Measurements from ENCODE around the gene MAML2. TPM values are rescaled to one million over a fixed set of nuclear protein-coding genes. Genes with fewer than 3 reads are reported as not detected.

The MAML2 gene
- total RNA-seq, 1 experiment from 2014 or later: 2.7 TPM

- Histone ChIP-seq H3K4me1 (ENCODE audit: insufficient read depth, low read length) (no peaks in the 10 kb centered on the region; the same call in 1 of the 2 replicates), H2BK120ac (ENCODE audit: low read depth, low read length, poor library complexity, severe bottlenecking) (no peak overlapping the region), H4K20me1 (ENCODE audit: control insufficient read depth, insufficient read depth, insufficient read length) (no peaks in the 10 kb centered on the region), H2BK20ac (ENCODE audit: low read depth, low read length, poor library complexity, severe bottlenecking) (no peak overlapping the region), H4K91ac (ENCODE audit: insufficient read length, low read depth, low read length) (no peak overlapping the region), H3K18ac (ENCODE audit: insufficient read length, low read depth, low read length) (no peak overlapping the region), H3K9ac (ENCODE audit: extremely low read depth, insufficient read length, low read length) (no peak overlapping the region), H3K9me3 (ENCODE audit: control insufficient read depth, low read depth, low read length) (no peaks in the 10 kb centered on the region), H3K27me3 (ENCODE audit: insufficient read depth, low read length) (no peaks in the 10 kb centered on the region), H3K79me2 (ENCODE audit: insufficient read depth, low read length) (no peaks in the 10 kb centered on the region), H3K23me2 (ENCODE audit: insufficient read length, low read depth, low read length, poor library complexity, severe bottlenecking) (no peaks in the 10 kb centered on the region), H3K27ac (ENCODE audit: insufficient read length, low read depth, low read length) (no peak overlapping the region), H3K4ac (ENCODE audit: low read depth, low read length) (no peak overlapping the region), H3K14ac (ENCODE audit: insufficient read depth, low read length) (no peak overlapping the region), H4K5ac (ENCODE audit: insufficient read length, low read depth, low read length) (no peak overlapping the region), H4K8ac (replicated peaks; ENCODE audit: insufficient read length, low read depth, low read length) (no peak overlapping the region), H3K23ac (ENCODE audit: insufficient read length, low read depth, low read length) (no peak overlapping the region), H2BK15ac (ENCODE audit: low read depth, low read length) (no peak overlapping the region), H3K4me2 (ENCODE audit: insufficient read depth, insufficient read length, low read length) (no peak overlapping the region), H3K79me1 (ENCODE audit: insufficient read depth, low read depth, low read length, poor library complexity, severe bottlenecking) (no peaks in the 10 kb centered on the region), H2BK5ac (ENCODE audit: insufficient read length, low read length) (no peak overlapping the region), H2AK5ac (ENCODE audit: insufficient read length, low read length) (no peak overlapping the region), H3K56ac (ENCODE audit: insufficient read length, low read depth, low read length) (no peak overlapping the region), H2BK12ac (ENCODE audit: insufficient read length, low read depth, low read length) (no peak overlapping the region), H2AFZ (ENCODE audit: low read length) (no peak overlapping the region), H3T11ph (ENCODE audit: low read length) (no peak overlapping the region)
- Mint-ChIP-seq H3K27ac (peak overlapping the region in 1 of 3 experiments; percentile 28; a peak in 1 of 7 replicates), H3K27me3 (ENCODE audit: low read depth) (no peaks in the 10 kb centered on the region), H3K4me3 (no peak overlapping the region), H3K9me3 (no peaks in the 10 kb centered on the region), H3K4me1 (peaks cover 3 to 13% of the 10 kb centered on the region in 2 experiments; a peak in 3 of 4 replicates), H3K36me3 (ENCODE audit: insufficient read depth in 1 of 3, low read depth in 3 of 3) (no peaks in the 10 kb centered on the region)
- no peak for DNase-seq
- WGBS (ENCODE audit: extremely low coverage, insufficient read length, low lambda C conversion rate): no CpG with 5 or more reads among the region's 4 CpGs
- TF ChIP-seq CTCF (conservative IDR thresholded peaks at IDR 0.05): no peak
Observed at GRCh38 chr11:96126917-96127595, 215.9 kb downstream of the MAML2 start.
